Measurements from ENCODE around the gene BST1.

BST1 gene

DNA sequence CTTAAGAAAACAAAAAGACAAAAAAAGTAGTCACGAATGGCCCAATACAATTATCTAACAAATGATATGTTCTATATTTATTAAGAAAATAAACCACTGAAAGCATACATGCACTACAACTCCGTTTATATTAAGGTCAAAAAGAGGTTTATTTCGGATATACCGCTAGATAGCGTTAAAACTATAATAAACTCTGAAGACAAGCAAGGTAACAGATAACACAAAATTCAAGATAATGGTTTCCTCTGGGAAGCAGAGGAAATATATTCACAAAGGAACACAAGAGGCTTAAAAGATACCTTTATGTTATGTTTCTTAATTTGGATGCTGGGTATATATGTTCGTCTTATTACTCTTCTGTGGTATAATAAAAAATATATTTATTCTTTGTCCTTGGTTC is 26.0 kb upstream of the BST1 start:
- DNase-seq = no peak

DNA sequence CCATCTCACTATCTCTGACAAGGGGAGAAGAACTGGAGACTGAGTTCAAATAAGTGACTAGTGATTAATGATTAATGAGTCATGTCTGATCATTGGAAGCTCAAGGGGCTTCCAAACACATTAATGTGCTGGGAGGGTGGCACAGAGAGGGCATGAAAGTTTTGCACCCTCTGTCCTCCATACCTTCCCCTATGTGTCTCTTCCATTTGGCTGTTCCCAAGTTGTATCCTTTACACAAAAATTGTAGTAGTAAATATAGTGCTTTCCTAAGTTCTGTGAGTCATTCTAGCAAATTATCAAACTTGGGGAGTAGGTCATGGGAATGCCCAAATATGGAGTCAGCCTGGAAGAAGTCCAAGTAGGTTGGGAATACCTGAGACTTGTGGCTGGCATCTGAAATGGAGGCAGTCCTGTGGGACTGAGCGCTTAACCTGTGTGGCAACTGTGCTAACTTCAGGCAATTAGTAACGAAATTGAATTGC is 25.3 kb upstream of the BST1 start:
- DNase-seq = peak; percentile 40

DNA sequence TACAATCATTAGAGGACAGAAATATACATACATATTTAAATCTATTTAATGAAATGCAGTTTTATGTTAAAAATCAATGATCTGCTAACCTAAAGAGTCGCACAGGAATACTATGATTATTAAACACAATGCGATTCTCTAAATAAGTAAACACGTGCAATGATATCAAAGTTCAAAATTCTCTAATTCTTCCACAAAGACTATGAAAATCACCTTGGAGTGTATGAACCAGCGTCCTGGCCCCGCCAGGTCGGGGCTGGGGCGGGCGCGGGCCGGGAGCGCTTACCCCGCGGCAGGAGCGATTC is 21.8 kb upstream of the BST1 start:
- DNase-seq = no peak

DNA sequence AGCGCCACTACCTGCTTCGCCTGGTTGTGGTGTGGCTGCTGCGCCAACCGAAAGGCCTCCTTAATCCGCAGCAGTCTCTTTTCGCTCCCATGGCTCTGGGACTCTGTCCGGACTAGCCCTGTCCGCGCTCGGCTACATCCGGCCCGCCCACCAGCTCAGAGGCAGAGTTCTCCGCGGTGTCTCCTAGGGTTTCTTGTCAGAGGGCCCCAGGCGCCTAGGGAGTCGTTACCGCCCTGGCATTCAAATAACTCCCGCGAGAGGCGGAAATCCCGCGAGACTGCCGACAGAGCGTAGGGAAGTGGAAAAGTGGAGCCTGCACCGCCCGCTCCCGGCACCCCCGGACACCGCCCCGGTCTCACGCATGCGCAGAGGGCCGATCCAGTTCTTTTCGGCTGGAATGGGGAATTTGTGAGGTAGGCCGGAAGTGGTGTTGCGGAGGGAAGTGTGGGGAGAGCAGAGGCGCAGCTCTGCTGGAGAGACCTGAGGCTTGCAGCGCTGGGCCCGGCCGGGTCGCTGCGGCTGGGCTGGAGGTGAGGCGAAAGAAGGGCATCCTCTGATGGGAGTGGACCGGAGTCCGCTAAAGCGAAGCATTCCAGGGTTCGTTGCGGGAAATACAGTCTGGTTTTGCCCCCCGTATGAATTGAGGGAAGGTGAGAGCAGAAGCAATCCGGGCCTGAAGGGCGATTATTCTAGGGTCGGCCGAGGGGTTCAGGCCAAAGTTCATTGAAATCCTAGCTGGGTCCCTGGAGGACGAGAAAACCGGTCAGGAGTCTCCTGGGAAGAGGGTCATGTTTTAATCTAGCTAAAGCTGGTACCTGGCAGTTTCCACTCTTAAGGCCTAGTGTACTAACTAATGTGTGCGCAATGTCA is 21.3 kb upstream of the BST1 start, which contains the start of gene FAM200B:
Gene FAM200B (plus strand): TSS at position 456 of the 870 bp plus-strand sequence. CDS start 5,151 bp downstream, outside the sequence.
- peak; percentile 99 for DNase-seq

DNA sequence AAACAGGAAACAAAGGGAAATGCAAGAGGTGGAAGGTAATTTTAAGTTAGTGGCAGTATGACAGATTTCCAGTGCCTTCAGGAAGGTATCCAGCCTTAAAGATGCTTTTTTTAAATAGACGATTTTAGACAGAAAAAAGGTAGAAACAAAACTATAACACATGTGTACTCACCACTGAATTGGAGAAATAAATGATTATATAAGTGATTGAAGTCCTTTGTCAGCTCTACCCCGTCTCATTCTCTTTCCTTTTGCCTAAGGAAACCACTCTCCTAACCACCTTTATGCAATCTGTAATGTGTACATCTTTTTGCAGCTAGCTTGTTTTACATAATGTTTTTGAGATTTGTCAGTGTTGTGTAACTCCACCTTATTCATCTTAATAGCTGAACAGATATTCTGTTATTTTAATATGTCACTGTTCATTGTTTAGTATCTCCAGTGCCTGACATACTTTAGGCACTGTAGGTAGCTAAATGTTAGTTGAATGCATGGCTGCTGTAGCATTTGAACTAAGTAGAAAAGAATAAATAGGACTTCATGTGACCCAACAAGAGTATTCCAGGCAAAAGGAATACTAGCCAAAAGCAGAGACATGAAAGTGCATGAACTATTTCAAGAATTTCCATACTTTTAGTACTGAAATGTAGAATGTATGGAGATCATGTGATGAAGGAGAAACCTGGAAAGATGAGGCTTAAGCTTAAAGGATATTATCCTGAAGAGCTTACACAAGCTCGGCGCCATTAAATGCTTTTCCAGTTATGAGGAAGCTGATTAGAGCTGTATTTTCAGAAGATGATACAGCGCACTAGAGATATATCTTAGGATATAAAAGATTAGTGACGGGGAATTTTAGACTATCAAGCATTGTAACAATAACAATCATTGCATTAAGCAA is 20.4 kb upstream of the BST1 start:
- no peak for DNase-seq

DNA sequence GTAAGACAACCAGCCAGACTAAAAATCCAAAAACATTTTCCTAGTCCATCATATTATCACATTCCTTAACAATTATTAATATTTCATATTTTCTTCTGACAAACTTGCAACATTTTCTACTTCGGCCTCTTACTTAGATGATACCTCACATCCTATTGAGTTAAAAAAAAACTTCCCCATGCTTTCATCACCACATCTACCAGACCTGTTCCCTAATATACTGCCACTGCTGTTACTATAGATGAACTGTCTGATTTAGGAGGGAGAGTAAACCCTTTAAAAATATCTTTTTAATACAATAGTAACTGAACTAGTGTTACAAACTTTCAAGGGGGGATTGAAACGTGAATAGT is 19.7 kb upstream of the BST1 start:
- DNase-seq = no peak

DNA sequence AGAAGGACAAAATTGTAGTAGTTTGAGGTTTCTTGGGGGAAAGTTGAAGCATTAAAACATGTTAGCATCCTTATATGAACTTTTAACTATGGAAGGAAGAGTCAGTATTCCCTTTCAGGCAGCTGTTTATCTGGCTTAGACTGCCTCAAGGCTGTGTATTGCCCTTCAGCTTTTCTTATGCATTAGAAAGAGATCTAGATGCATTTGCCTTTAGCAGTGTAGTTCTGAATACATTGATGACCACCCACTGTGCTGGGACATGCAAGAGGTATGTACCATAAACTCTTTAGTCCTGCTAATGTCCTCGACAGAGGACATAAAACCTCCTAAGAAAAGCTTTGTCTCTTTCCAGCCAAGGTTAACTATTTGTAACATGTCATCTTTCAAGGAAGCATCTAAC is 18.4 kb upstream of the BST1 start:
- no peak for DNase-seq

DNA sequence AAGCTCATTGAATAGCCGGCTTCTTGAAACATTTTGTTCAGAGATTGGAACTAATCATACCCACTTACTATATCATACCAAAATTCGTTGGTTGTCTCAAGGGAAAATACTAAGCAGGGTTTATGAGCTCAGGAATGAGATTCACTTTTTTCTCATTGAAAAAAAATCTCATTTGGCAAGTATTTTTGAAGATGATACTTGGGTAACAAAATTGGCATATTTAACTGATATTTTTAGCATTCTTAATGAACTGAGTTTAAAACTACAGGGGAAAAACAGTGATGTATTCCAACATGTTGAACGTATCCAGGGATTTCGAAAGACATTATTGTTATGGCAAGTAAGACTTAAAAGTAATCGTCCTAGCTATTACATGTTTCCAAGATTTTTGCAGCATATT is 14.8 kb upstream of the BST1 start:
- DNase-seq = no peak

DNA sequence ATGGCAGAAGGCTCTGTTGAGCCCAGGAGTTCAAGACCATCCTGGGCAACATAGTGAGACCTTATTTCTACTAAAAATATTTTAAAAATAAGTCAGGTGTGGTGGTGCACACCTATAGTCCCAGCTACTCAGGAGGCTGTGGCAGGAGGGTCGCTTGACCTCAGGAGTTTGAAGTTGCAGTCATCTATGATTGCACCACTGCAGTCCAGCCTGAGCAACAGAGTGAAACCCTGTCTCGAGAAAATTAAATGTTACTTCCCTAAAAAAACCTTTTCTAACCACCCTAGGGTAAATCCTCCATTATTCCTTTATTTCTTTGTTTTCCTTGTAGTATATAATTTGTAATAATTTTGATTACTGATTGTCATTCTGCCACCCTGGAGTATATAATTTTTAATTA is 13.3 kb upstream of the BST1 start:
- DNase-seq = no peak

DNA sequence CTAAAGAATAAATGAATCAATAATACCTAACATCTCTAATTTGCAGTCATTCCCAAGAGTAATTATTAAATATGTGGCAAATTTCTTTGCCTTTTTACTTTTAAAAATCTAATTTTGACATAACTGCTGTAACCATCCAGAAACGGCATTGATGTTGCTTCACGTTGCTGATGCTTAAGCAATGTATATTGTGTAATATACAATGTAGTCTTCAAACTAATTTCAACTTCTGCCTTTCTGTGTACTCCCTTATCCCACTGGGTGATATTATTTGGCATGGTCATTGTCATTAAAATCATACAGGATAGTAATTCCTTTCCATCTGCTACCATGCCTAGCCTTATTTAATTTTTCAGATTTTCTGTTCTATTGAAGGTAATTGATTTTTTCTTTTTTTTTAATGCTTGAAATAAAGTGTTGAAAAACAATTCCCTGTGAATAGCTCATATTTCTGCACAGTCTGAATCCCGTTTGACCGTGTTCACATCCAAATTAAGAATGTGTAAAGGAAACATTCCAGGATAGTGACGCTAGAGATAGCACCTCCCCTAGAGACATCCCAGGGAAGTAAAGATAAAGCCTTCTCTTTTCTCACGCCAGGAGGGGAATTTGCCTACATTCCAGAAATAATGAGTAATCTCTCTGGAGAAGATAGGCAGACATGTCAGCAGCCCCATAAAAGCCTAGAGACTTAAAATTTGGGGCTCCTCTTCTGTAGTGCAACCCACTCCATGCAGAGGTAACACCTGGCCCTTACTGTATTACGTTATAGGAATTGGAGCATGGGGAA is 12.7 kb upstream of the BST1 start:
- DNase-seq = no peak

DNA sequence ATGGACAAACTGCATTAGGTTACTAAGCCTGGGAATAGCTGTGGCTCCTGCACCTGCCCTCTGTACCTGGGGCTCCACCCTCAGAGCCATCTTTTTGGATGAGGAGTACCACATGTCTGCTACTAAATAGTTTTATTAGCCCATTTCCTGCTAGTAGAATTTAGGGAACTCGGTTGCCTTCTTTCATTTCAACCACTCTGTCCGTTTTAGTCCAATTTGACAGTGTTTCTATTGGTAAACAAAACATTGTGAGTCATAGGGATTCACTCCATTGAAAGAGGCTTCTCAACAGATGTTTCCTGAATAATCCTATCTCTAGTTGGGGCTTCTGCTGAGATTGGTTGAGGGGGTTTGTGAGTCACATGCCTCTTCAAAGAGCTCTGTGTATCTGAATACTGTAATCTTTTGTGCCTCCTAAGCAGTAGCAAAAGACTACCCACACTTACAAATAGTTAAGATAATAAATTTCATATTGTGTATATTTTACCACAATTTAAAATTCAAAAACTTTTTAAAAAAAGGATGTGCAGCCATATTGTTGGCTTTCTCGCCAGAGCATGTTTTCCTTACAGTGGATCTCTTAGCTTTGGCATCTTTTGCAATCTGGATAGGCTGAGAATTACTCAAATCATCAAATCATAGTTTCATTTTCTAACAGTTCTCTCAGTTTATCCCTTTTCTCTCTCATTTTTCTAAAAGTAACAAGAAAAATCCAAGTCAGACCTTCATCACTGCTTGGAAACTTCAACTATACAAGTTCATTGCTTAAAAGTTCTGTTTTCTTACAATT is 11.3 kb upstream of the BST1 start:
- no peak for DNase-seq

DNA sequence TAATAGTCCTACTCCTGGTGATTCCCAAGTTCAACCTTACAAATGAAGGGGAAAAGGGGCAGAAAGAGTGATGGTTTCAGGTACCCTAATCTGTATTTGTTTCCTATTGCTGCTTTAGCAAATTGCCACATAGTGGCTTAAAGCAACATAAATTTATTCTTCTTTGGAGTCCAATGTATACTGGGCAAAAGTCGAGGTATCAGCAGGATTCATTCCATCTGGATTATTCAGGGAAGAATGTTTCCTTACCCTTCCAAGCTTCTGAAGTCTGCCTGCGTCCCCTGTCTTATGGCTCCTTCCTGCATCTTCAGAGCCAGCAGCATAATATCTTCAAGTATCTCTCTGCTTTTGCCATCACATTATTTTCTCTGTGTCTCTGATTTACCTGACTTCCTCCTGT is 10.3 kb upstream of the BST1 start:
- DNase-seq = no peak

DNA sequence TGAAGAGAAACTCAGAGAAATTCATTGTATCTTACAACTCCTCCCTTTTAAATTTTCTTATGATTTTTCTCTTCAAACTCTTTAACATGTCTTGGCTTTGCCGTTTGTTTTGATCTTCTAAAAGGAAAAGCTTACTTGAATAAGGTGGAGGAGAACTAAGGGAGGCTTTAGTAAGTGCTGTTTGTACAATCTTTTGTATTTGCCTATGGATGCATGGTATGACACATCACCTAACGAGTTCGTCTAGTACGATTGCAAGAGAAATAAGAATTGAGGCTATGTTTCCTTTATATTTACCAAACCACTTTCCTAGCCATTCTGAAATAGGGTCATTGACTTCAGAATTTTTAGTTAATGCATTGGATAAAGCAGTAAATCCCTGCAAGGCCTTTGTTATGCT is 8.4 kb upstream of the BST1 start:
- DNase-seq = no peak

DNA sequence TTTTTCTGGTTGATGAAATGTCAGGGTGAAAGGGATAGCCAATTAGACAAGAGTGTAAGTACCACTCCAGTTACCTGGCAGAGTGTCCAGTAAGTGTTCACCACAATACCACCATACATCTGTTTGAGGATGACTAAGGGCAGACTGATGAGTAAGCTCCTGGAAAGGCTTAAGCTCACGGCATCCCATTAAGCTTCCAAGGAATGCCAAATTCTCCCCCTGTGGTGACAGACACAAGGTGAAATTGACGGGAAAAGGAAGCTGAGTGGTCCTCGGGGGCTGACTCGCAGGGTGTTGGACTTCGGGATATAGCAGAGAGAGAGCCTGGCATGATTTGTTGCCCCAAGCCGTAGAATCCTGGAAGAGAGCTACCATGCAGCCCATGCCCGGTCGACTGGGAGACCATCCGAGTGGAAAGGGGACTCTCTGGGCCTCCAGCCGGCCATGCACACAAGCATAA is 7.6 kb upstream of the BST1 start:
- no peak for DNase-seq

DNA sequence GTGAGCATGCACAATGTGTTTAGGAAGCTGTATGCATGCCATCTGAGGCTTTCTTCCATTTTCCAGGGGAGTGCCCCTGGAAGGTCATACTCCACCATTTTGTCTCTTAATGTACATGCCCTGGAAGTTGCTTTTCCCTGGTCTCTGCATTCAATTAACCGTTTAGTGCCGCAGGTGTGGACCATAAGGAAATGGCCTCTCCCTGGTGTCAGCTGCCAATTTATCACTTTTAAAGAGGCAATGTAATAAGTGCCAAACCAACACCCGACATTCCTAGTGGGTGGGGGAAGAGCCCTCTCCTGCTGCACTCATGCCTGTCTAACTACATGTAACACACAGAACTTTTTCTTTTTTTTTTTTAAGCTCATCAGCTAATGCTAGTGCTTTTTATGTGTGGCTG is 7.1 kb upstream of the BST1 start:
- no peak for DNase-seq

DNA sequence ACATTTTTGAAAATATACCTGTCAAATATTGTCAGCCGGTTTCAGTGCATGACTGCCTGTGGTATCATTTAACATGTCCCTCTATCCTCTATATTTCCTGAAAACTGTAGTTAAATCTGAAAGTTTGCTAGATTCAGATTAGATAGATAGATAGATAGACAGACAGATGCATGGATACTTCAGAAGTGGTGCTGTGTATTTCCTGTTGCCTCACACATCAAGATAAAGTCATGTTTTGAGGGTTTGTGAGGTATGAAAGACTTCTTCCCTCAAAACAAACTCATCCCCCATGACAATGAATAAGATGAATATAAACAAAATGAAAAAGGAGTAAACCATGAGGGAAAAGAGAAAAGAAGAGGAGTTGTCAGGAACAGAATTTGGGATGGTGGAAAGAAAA is 6.0 kb upstream of the BST1 start:
- no peak for DNase-seq

DNA sequence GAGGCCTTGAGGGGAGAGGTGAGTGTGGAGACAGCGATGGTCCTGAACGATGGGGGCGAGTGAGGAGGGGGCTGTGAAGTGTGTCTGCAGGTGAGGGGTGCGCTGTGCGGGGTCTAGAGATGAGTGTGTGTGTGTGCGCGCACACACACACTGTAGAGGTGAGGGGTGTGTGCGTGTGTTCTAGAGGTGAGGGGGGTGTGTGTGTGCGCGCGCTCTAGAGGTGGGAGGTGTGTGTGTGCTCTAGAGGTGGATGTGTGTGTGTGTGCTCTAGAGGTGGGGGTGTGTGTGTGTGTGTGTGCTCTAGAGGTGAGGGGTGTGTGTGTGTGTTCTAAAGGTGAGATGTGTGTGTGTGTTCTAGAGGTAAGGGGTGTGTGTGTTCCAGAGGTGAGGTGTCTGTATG is 574 bp downstream of the BST1 start:
- no peak for DNase-seq

DNA sequence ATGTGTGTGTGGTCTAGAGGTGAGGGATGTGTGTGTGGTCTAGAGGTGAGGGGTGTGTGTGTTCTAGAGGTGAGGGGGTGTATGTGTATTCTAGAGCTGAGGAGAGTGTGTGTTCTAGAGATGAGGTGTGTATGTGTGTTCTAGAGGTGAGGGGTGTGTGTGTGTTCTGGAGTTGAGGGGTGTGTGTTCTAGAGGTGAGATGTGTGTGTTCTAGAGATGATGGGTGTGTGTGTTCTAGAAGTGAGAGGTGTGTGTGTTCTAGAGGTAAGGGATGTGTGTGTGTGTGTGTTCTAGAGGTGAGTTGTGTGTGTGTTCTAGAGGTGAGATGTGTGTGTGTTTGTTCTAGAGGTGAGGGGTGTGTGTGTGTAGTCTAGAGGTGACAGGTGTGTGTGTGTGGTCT is 1.3 kb downstream of the BST1 start:
- DNase-seq = no peak

DNA sequence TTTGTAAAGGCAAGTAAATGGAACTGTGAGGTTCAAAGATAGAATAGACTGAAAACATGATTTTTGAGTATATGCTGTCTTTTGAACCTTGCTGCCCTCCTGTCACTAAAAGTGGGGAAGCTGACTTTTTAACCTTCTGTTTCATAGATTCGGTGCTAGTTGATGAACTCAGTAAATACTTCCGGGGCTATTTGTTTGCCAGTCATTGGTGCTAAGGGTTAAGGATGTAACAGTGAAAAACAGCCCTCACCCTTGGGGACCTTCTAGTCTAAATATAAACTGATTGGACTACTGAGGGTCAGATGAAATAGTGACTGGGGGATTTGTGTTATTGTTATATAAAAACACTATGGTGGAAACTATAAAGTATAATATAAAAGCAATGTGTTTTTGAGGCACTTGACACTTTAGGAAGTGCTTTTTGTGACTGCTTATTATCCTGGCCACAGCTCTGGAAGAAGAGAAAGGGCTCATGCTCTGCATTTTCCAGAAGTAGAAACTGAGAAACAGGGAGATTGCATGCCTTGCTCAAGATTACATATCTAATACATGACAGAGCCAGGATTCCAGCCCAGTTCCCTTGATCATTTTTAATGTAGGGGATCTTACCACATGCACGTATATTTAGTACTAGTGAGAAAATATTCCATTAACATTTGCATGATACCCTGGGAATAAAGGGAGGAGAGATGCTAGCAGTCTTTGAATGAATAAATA is 3.9 kb downstream of the BST1 start:
- no peak for DNase-seq

DNA sequence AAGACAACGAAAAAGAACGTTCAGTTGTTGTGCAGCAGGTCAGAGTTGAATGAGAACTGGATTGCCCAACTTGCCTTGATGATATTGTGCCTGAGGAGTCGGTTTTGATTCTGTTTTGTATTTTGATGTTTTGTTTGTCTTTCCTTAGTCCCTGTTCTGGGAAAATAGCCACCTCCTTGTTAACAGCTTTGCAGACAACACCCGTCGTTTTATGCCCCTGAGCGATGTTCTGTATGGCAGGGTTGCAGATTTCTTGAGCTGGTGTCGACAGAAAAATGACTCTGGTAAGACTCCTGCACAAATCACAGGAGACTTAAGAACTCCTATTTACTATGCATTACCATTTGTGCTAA is 4.5 kb downstream of the BST1 start:
- no peak for DNase-seq

DNA sequence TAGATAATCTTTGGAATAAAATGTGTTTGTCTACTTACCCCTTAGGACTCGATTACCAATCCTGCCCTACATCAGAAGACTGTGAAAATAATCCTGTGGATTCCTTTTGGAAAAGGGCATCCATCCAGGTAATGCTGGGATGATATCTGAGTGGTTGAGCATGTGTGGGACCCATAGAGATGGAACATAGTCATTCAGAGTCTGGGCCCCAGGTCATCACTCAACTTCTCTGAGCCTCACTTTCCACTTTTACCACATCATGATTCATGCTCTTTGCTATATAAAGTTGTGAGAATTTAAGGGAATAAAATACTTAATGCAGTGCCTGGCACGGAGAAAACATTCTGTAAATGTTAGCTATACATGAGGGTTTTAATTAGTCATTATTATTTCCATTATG is 8.9 kb downstream of the BST1 start:
- no peak for DNase-seq

DNA sequence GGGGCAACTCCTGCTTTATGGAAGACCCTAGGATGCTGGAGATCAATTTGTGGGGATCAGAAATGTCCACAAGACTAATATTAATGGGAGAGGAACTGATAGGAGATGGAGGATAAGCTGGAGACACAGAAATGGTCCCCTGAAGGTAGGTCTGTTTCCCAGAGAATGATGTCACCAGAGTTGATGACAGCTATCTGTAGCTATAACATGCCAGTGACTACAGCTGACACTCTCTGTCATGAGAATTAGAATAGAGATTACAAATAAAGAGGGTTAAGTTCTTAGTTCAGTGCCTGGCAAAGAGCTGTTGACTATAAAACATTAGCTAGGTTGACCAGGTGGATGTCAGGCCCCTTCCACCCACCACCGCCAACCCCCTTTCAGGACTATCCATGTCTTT is 9.3 kb downstream of the BST1 start:
- no peak for DNase-seq
